ENCODE measurements around the gene TSC2. TPM values are rescaled to one million over a fixed set of nuclear protein-coding genes. Genes with fewer than 3 reads are reported as not detected.
A peak's percentile ranks its signal among the peaks of the same experiment; 100 is the strongest.
"Not testable (repeated sequence)": the region's sequence is repeated elsewhere in the genome, so short reads cannot be mapped to it uniquely, and the experiment has no call there.

TSC2 gene
- total and polyA plus RNA-seq, 2 of the 13 experiments (the other 11 are each of a cell fraction or from before 2014, with no cell fraction given), result 19.6 to 40.4 TPM

- H4K20me1 ChIP-seq (ENCODE audit: insufficient read depth, low read length); H3K9me3 ChIP-seq (ENCODE audit: low read length); H3K4me1 ChIP-seq (ENCODE audit: insufficient read depth, low read length); CTCF ChIA-PET (ENCODE audit: low intra/inter-chr PET ratio, low total read pairs); POLR2A ChIA-PET; FAIRE-seq; H3K79me2 ChIP-seq (ENCODE audit: insufficient read depth, low read length); in situ Hi-C loops (cut with HindIII; ENCODE audit: extremely low pct_ligation_motif_present, low pct_unique_long_range_greater_than_20kb); intact Hi-C loops (cut with micrococcal nuclease; ENCODE audit: unreplicated experiment); BruUV-seq (replicated peaks); H3K4me2 ChIP-seq (ENCODE audit: low read depth, low read length); DNase-seq (ENCODE audit: low spot score); H3K4me3 ChIP-seq (replicated peaks in 1 of 3; ENCODE audit: insufficient read depth in 1 of 3, low read depth in 2 of 3, low read length in 3 of 3); ATAC-seq; H3K9ac ChIP-seq (ENCODE audit: insufficient read depth, low read depth, low read length); H2AFZ ChIP-seq (ENCODE audit: low read length); H3K27ac ChIP-seq (ENCODE audit: extremely low read length, insufficient read depth, low read length); H3K36me3 ChIP-seq (replicated peaks in 1 of 2; ENCODE audit: control insufficient read depth in 1 of 2, insufficient read depth in 2 of 2, low read length in 2 of 2); H3K27me3 ChIP-seq (ENCODE audit: control insufficient read depth in 1 of 2, insufficient read depth in 2 of 2, low read length in 2 of 2): not testable (repeated sequence)
- WGBS (ENCODE audit: low lambda C conversion rate), result over 99% methylated on average over 29 of the region's 38 CpGs
Observed at GRCh38 chr16:2106211-2106610, 58.4 kb downstream of the TSC2 start.

GRCh38 chr16:2107121-2107790 is 59.5 kb downstream of the TSC2 start:
- H4K20me1 ChIP-seq (ENCODE audit: insufficient read depth, low read length); H2AFZ ChIP-seq (ENCODE audit: low read length); DNase-seq (ENCODE audit: low spot score); FAIRE-seq; H3K9ac ChIP-seq (ENCODE audit: insufficient read depth, low read depth, low read length); H3K27me3 ChIP-seq (ENCODE audit: control insufficient read depth in 1 of 2, insufficient read depth in 2 of 2, low read length in 2 of 2); H3K9me3 ChIP-seq (ENCODE audit: low read length); POLR2A ChIA-PET; ATAC-seq; CTCF ChIA-PET (ENCODE audit: low intra/inter-chr PET ratio, low total read pairs); in situ Hi-C loops (cut with HindIII; ENCODE audit: extremely low pct_ligation_motif_present, low pct_unique_long_range_greater_than_20kb); H3K36me3 ChIP-seq (replicated peaks in 1 of 2; ENCODE audit: control insufficient read depth in 1 of 2, insufficient read depth in 2 of 2, low read length in 2 of 2); H3K79me2 ChIP-seq (ENCODE audit: insufficient read depth, low read length); H3K27ac ChIP-seq (ENCODE audit: extremely low read length, insufficient read depth, low read length); H3K4me3 ChIP-seq (replicated peaks in 1 of 3; ENCODE audit: insufficient read depth in 1 of 3, low read depth in 2 of 3, low read length in 3 of 3); H3K4me1 ChIP-seq (ENCODE audit: insufficient read depth, low read length); H3K4me2 ChIP-seq (ENCODE audit: low read depth, low read length); intact Hi-C loops (cut with micrococcal nuclease; ENCODE audit: unreplicated experiment); BruUV-seq (replicated peaks): not testable (repeated sequence)
- WGBS (ENCODE audit: low lambda C conversion rate), result 100% methylated on average over 3 of the region's 17 CpGs

DNA sequence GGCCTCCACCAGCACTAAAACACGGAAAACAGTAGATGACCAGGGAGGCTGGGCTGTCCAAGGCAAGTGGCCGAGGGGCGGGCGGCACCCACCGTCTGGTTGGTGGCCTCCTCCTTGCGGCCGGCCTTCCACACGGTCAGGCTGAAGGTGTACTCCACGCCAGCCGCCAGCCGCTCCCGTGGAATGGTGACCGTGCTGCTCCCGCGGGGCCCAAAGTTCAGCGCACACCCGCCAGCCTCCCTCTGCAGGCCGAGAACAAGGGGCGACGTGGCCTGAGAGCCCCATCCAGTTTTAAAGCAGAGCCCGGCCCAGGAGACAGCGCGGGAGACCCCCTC is 60.0 kb downstream of the TSC2 start:
- intact Hi-C loops (cut with micrococcal nuclease; ENCODE audit: unreplicated experiment); H3K36me3 ChIP-seq (replicated peaks in 1 of 2; ENCODE audit: control insufficient read depth in 1 of 2, insufficient read depth in 2 of 2, low read length in 2 of 2); POLR2A ChIA-PET; DNase-seq (ENCODE audit: low spot score); H3K9ac ChIP-seq (ENCODE audit: insufficient read depth, low read depth, low read length); H2AFZ ChIP-seq (ENCODE audit: low read length); H3K9me3 ChIP-seq (ENCODE audit: low read length); H3K79me2 ChIP-seq (ENCODE audit: insufficient read depth, low read length); H3K27ac ChIP-seq (ENCODE audit: extremely low read length, insufficient read depth, low read length); CTCF ChIA-PET (ENCODE audit: low intra/inter-chr PET ratio, low total read pairs); in situ Hi-C loops (cut with HindIII; ENCODE audit: extremely low pct_ligation_motif_present, low pct_unique_long_range_greater_than_20kb); H4K20me1 ChIP-seq (ENCODE audit: insufficient read depth, low read length); FAIRE-seq; ATAC-seq; BruUV-seq (replicated peaks); H3K4me2 ChIP-seq (ENCODE audit: low read depth, low read length); H3K4me3 ChIP-seq (replicated peaks in 1 of 3; ENCODE audit: insufficient read depth in 1 of 3, low read depth in 2 of 3, low read length in 3 of 3); H3K27me3 ChIP-seq (ENCODE audit: control insufficient read depth in 1 of 2, insufficient read depth in 2 of 2, low read length in 2 of 2); H3K4me1 ChIP-seq (ENCODE audit: insufficient read depth, low read length): not testable (repeated sequence)
- WGBS (ENCODE audit: low lambda C conversion rate), result 95% methylated on average over 13 of the region's 23 CpGs
- TF ChIP-seq ZC3H13 (CRISPR knock-in tag; IDR thresholded peaks at IDR 0.05), result 0 out of 2 replicates have a peak, but pooled peaks have one; percentile 26

- not testable (repeated sequence) for ATAC-seq, FAIRE-seq
Observed at GRCh38 chr16:2108446-2109270, 60.9 kb downstream of the TSC2 start.

More at GRCh38 chr16:2108446-2109270, 60.9 kb downstream of the TSC2 start:
- 99% methylated on average over 20 of the region's 73 CpGs for WGBS (ENCODE audit: low lambda C conversion rate)
- H3K9me3 ChIP-seq (ENCODE audit: low read length); BruUV-seq (replicated peaks); H3K4me3 ChIP-seq (replicated peaks in 1 of 3; ENCODE audit: insufficient read depth in 1 of 3, low read depth in 2 of 3, low read length in 3 of 3); H3K9ac ChIP-seq (ENCODE audit: insufficient read depth, low read depth, low read length); CTCF ChIA-PET (ENCODE audit: low intra/inter-chr PET ratio, low total read pairs); H3K36me3 ChIP-seq (replicated peaks in 1 of 2; ENCODE audit: control insufficient read depth in 1 of 2, insufficient read depth in 2 of 2, low read length in 2 of 2); H3K79me2 ChIP-seq (ENCODE audit: insufficient read depth, low read length); H3K27me3 ChIP-seq (ENCODE audit: control insufficient read depth in 1 of 2, insufficient read depth in 2 of 2, low read length in 2 of 2); in situ Hi-C loops (cut with HindIII; ENCODE audit: extremely low pct_ligation_motif_present, low pct_unique_long_range_greater_than_20kb); H4K20me1 ChIP-seq (ENCODE audit: insufficient read depth, low read length); H3K27ac ChIP-seq (ENCODE audit: extremely low read length, insufficient read depth, low read length); H2AFZ ChIP-seq (ENCODE audit: low read length); H3K4me2 ChIP-seq (ENCODE audit: low read depth, low read length); H3K4me1 ChIP-seq (ENCODE audit: insufficient read depth, low read length); DNase-seq (ENCODE audit: low spot score); intact Hi-C loops (cut with micrococcal nuclease; ENCODE audit: unreplicated experiment): not testable (repeated sequence)
- POLR2A ChIA-PET, result interaction anchor here (1.3 kb wide), 1 partner anchor 47 kb away, joined by 3 read pairs; the partner anchor contains the start of gene TRAF7
